HEK293 (cell line): Measurements from ENCODE around the gene ZSCAN9.

Source experiments
- CTCF ChIA-PET: fragments of 350-600 bp; formaldehyde crosslinking; extraction: SDS; loops from one replicate; lab custom pipeline; 2021; ENCODE audit warnings: antibody characterized with exemption; lab: Yijun Ruan, JAX
- POLR2A ChIA-PET: fragments of 300-600 bp; formaldehyde crosslinking; extraction: SDS; loops from one replicate; lab custom pipeline; 2020; ENCODE audit warnings: antibody characterized with exemption, inconsistent platforms; lab: Yijun Ruan, JAX
- H3K27ac ChIP-seq: fragments of 200-500 bp; sonication (Bioruptor generic); 2 replicates; pipeline ENCODE4 v1.5.1; 2014; ENCODE audit warnings: low read depth, low read length, control low read depth, inconsistent platforms; ENCODE audit errors: extremely low read depth
- H3K36me3 ChIP-seq, 2 experiments: fragments of 200-500 bp in 1 of 2; sonication (Bioruptor generic) in 1 of 2; 1 replicate in 1 of 2; 2 replicates in 1 of 2; pipeline ENCODE4 v1.5.1; 2014 to 2017; ENCODE audit warnings: inconsistent platforms in 2 of 2, low read length in 2 of 2; ENCODE audit not compliant: control insufficient read depth in 2 of 2, insufficient read depth in 1 of 2
- H3K4me1 ChIP-seq: fragments of 200-500 bp; sonication (Bioruptor generic); 2 replicates; pipeline ENCODE4 v1.5.1; 2014; ENCODE audit warnings: mild to moderate bottlenecking, low read length, inconsistent platforms; ENCODE audit not compliant: control insufficient read depth, insufficient read depth
- H3K4me3 ChIP-seq: 2 replicates; pipeline ENCODE4 v1.5.1; 2011; ENCODE audit warnings: low read depth, mild to moderate bottlenecking, control low read depth, low read length, moderate library complexity
- H3K9me3 ChIP-seq: fragments of 200-500 bp; sonication (Bioruptor generic); 2 replicates; pipeline ENCODE4 v1.5.1; 2014; ENCODE audit warnings: low read depth, low read length, inconsistent platforms; ENCODE audit not compliant: control insufficient read depth, insufficient read depth
- ATF2 ChIP-seq: fragments of 450-650 bp; formaldehyde crosslinking; IDR thresholded peaks from 2 replicates; pipeline ENCODE4 v1.5.1; 2016; ENCODE audit warnings: missing biosample characterization, missing genetic modification characterization, low read depth
- BCL11B ChIP-seq: fragments of 450-650 bp; formaldehyde crosslinking; IDR thresholded peaks from 2 replicates; pipeline ENCODE4 v1.5.1; 2016; ENCODE audit warnings: low read depth, missing biosample characterization, missing genetic modification characterization
- GLI2 ChIP-seq: fragments of 450-650 bp; formaldehyde crosslinking; IDR thresholded peaks from 2 replicates; pipeline ENCODE4; 2017; ENCODE audit warnings: missing biosample characterization, missing genetic modification characterization, low read depth, borderline replicate concordance
- GLI4 ChIP-seq: fragments of 450-650 bp; formaldehyde crosslinking; IDR thresholded peaks from 2 replicates; pipeline ENCODE4 v1.5.1; 2016; ENCODE audit warnings: missing biosample characterization, missing genetic modification characterization
- KLF17 ChIP-seq: fragments of 450-650 bp; formaldehyde crosslinking; IDR thresholded peaks from 2 replicates; pipeline ENCODE4 v1.5.1; 2016; ENCODE audit warnings: missing biosample characterization, missing genetic modification characterization
- SETDB1 ChIP-seq: IDR thresholded peaks from one replicate; pipeline ENCODE4 v1.6.1; 2017; ENCODE audit warnings: mild to moderate bottlenecking, low read length, moderate library complexity, mixed read lengths; ENCODE audit not compliant: insufficient read length
- TCF7L2 ChIP-seq: IDR thresholded peaks from 2 replicates; pipeline ENCODE4 v1.6.1; 2011; ENCODE audit warnings: low read depth, mild to moderate bottlenecking, inconsistent platforms, low read length, moderate library complexity, borderline replicate concordance
- TRIM28 ChIP-seq: IDR thresholded peaks from 2 replicates; pipeline ENCODE4 v1.6.1; 2011; ENCODE audit warnings: low read length, control low read depth, borderline replicate concordance
- ZFP3 ChIP-seq: fragments of 450-650 bp; formaldehyde crosslinking; IDR thresholded peaks from 2 replicates; pipeline ENCODE4 v1.5.1; 2016; ENCODE audit warnings: low read depth, missing biosample characterization, missing genetic modification characterization
- ZNF174 ChIP-seq: fragments of 450-650 bp; formaldehyde crosslinking; IDR thresholded peaks from 2 replicates; pipeline ENCODE4 v1.5.0; 2017; ENCODE audit warnings: missing biosample characterization, mild to moderate bottlenecking, missing genetic modification characterization
- ZNF202 ChIP-seq: fragments of 450-650 bp; formaldehyde crosslinking; IDR thresholded peaks from 2 replicates; pipeline ENCODE4 v1.5.1; 2016; ENCODE audit warnings: missing biosample characterization, missing genetic modification characterization, borderline replicate concordance
- ZNF211 ChIP-seq: fragments of 450-650 bp; formaldehyde crosslinking; IDR thresholded peaks from 2 replicates; pipeline ENCODE4 v1.5.1; 2016; ENCODE audit warnings: low read depth, missing biosample characterization, missing genetic modification characterization
- ZNF280C ChIP-seq: fragments of 450-650 bp; formaldehyde crosslinking; IDR thresholded peaks from 2 replicates; pipeline ENCODE4 v1.5.1; 2016; ENCODE audit warnings: missing biosample characterization, missing genetic modification characterization
- ZNF280D ChIP-seq: fragments of 450-650 bp; formaldehyde crosslinking; IDR thresholded peaks from 2 replicates; pipeline ENCODE4 v1.5.1; 2016; ENCODE audit warnings: missing biosample characterization, missing genetic modification characterization
- ZNF48 ChIP-seq: fragments of 450-650 bp; formaldehyde crosslinking; IDR thresholded peaks from 2 replicates; pipeline ENCODE4 v1.5.1; 2016; ENCODE audit warnings: missing biosample characterization, missing genetic modification characterization
- ZNF626 ChIP-seq: fragments of 450-650 bp; sonication (Bioruptor Pico); formaldehyde crosslinking; IDR thresholded peaks from 2 replicates; pipeline ENCODE4 v1.5.1; 2018; ENCODE audit warnings: missing biosample characterization, missing genetic modification characterization, inconsistent platforms
- ZNF639 ChIP-seq: fragments of 450-650 bp; formaldehyde crosslinking; IDR thresholded peaks from 2 replicates; pipeline ENCODE4 v1.5.1; 2016; ENCODE audit warnings: missing biosample characterization, missing genetic modification characterization
- ZNF830 ChIP-seq: fragments of 450-650 bp; IDR thresholded peaks from 2 replicates; pipeline ENCODE4 v1.5.0; 2018; ENCODE audit warnings: missing biosample characterization, missing genetic modification characterization, low read depth, mild to moderate bottlenecking, moderate library complexity

ZSCAN9 gene

GRCh38 chr6:28188111-28188979, 36.7 kb upstream of the ZSCAN9 start:
- ChIA-PET POLR2A (no interaction called here), CTCF (interaction anchor here (0.6 kb wide), 1 partner anchor 13 kb away, joined by 3 read pairs; no protein-coding TSS in a partner anchor)
- TF ChIP-seq SETDB1, result peak; percentile 100
- 0 out of 2 replicates have a peak, but pooled peaks have one; percentile 46 for TF ChIP-seq ZNF280D (tag by site-specific recombination)
- no peak for TF ChIP-seq GLI2 (tag by site-specific recombination)
- Histone ChIP-seq H3K9me3 (no peaks in the 10 kb centered on the region), H3K4me3 (no peak overlapping the region), H3K4me1 (no peaks in the 10 kb centered on the region), H3K27ac (no peak overlapping the region), H3K36me3 (no peaks in the 10 kb centered on the region)

GRCh38 chr6:28200020-28200419, 25.1 kb upstream of the ZSCAN9 start:
- CTCF ChIA-PET, result interaction anchor here (1.0 kb wide), 1 partner anchor 127 kb away, joined by 3 read pairs; no protein-coding TSS in a partner anchor
- no peak overlapping the region for H3K27ac ChIP-seq
- TF ChIP-seq ZNF626 (tag by site-specific recombination), result no peak
- TF ChIP-seq ZNF639 (tag by site-specific recombination), result no peak
- TF ChIP-seq, all 188 proteins: peak for 0
- no peaks in the 10 kb centered on the region for H3K36me3 ChIP-seq
- H3K4me3 ChIP-seq, result no peak overlapping the region
- POLR2A ChIA-PET, result no interaction called here
- H3K4me1 ChIP-seq, result no peaks in the 10 kb centered on the region
- no peaks in the 10 kb centered on the region for H3K9me3 ChIP-seq

- Histone ChIP-seq H3K27ac (no peak overlapping the region), H3K36me3 (no peaks in the 10 kb centered on the region), H3K9me3 (no peaks in the 10 kb centered on the region), H3K4me1 (no peaks in the 10 kb centered on the region), H3K4me3 (no peak overlapping the region)
- CTCF ChIA-PET, result no interaction called here
- POLR2A ChIA-PET, result interaction anchor here (1.4 kb wide), 1 partner anchor 47 kb away, joined by 3 read pairs; no protein-coding TSS in a partner anchor
- TF ChIP-seq ZNF280C (no peak), ZNF202 (tag by site-specific recombination) (no peak), GLI4 (tag by site-specific recombination) (no peak), ZNF211 (tag by site-specific recombination) (no peak), ATF2 (tag by site-specific recombination) (no peak), BCL11B (tag by site-specific recombination) (no peak), ZNF48 (tag by site-specific recombination) (no peak), ZNF174 (tag by site-specific recombination) (no peak), KLF17 (tag by site-specific recombination) (no peak), ZFP3 (tag by site-specific recombination) (no peak), ZNF830 (tag by site-specific recombination) (no peak), TCF7L2 (no peak), TRIM28 (no peak)
Observed at GRCh38 chr6:28203201-28203600, 21.9 kb upstream of the ZSCAN9 start.
